Uterus (tissue), 2 donors: ENCODE measurements around the gene ADCY9.

Experiments used
- POLR2A ChIP-seq, 2 donors: fragments of 450-650 bp; IDR thresholded peaks; one replicate each; pipeline ENCODE4 v1.6.1; 2016; ENCODE audit warnings: antibody characterized with exemption in 2 of 2, mild to moderate bottlenecking in 1 of 2, moderate library complexity in 1 of 2
- TF ChIP-seq, protein P1 (sequence below), 4 experiments: fragments of 200-600 bp in 2 of 4; fragments of 450-650 bp in 2 of 4; sonication (generic) in 2 of 4; IDR thresholded peaks; one replicate each; pipeline ENCODE4 v1.5.1; 2016 to 2019; ENCODE audit warnings: antibody characterized with exemption in 4 of 4, mild to moderate bottlenecking in 2 of 4, moderate library complexity in 1 of 4

DNA sequence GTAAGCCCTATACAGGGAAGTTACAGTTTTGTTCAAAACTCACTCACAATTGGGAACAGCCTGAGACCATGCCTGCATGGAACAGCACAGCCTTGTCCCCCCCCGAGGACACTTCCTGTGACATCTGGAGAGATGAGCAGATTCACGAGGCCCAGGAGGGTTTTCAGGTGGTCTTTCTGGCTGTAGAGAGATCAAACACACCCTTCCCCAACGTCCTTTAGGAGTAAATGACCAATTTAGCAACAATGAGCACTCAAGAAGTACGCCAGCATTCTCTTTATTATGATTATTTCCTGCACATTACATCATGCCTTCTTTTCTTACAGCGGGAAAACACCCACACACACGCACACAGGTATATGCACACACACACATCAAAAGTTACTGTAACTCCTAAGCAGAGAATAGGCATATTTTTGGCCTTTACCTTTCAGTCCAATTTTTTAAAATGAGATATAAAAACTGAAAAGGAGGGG lies 39.0 kb downstream of the ADCY9 start:
- TF ChIP-seq, protein P1, sequence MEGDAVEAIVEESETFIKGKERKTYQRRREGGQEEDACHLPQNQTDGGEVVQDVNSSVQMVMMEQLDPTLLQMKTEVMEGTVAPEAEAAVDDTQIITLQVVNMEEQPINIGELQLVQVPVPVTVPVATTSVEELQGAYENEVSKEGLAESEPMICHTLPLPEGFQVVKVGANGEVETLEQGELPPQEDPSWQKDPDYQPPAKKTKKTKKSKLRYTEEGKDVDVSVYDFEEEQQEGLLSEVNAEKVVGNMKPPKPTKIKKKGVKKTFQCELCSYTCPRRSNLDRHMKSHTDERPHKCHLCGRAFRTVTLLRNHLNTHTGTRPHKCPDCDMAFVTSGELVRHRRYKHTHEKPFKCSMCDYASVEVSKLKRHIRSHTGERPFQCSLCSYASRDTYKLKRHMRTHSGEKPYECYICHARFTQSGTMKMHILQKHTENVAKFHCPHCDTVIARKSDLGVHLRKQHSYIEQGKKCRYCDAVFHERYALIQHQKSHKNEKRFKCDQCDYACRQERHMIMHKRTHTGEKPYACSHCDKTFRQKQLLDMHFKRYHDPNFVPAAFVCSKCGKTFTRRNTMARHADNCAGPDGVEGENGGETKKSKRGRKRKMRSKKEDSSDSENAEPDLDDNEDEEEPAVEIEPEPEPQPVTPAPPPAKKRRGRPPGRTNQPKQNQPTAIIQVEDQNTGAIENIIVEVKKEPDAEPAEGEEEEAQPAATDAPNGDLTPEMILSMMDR (IDR thresholded peaks at IDR 0.05): no peak
- no peak for TF ChIP-seq POLR2A (IDR thresholded peaks at IDR 0.05)
